K562 (cell line): ENCODE results near the gene SIM2. TPM values are rescaled to one million over a fixed set of nuclear protein-coding genes. Genes with fewer than 3 reads are reported as not detected.

ENCODE experiments used
- ATAC-seq: fragments of 200-7000 bp; cut with Tn5 transposase; 3 replicates; pipeline ENCODE4 v1.9.1; 2020; ENCODE audit warnings: moderate library complexity
- BruUV-seq: library from RNA; stranded (reverse); fragments of 400-500 nt; replicated peaks from 2 replicates; lab custom pipeline; 2021; lab: Mats Ljungman, UMichigan
- CTCF ChIA-PET: fragments of 300-600 bp; formaldehyde crosslinking; extraction: SDS; loops from one replicate; lab custom pipeline; 2021; ENCODE audit warnings: low intra/inter-chr PET ratio; lab: Yijun Ruan, JAX
- POLR2A ChIA-PET: fragments of 300-600, 350-650 bp; sonication (Branson Sonifier 250); formaldehyde crosslinking; extraction: SDS; loops from one replicate; lab custom pipeline; 2021; ENCODE audit warnings: antibody characterized with exemption, inconsistent platforms; lab: Yijun Ruan, JAX
- DNase-seq, 4 experiments: peaks; one replicate each; pipeline versions ENCODE4 v3.0.0 to v3.0.0-alpha.2; 2011 to 2018; ENCODE audit warnings: low spot score in 3 of 4, mixed read lengths in 3 of 4; ENCODE audit errors: extremely low read depth in 1 of 4
- FAIRE-seq: peaks from 2 replicates; lab custom pipeline; 2011; peaks lifted over from hg19 to GRCh38; lab: Jason Lieb, UNC
- H2AFZ ChIP-seq: 2 replicates; pipeline ENCODE4 v1.6.0; 2011; ENCODE audit warnings: low read depth, low read length, control low read depth, inconsistent platforms
- H3K27ac ChIP-seq: fragments of 200-600 bp; 3 replicates; pipeline ENCODE4 v1.8.0; 2011; ENCODE audit warnings: low read depth, mild to moderate bottlenecking, control low read depth, inconsistent platforms, low read length, moderate library complexity, mixed read lengths; ENCODE audit errors: extremely low read depth
- H3K27me3 ChIP-seq, 2 experiments: fragments of 300-600 bp in 1 of 2; 2 replicates in 1 of 2; 3 replicates in 1 of 2; pipeline versions ENCODE4 v1.6.0 to v1.8.0; 2011; ENCODE audit warnings: inconsistent platforms in 2 of 2, low read length in 2 of 2, mild to moderate bottlenecking in 1 of 2, mixed read lengths in 1 of 2, moderate library complexity in 1 of 2; ENCODE audit not compliant: control insufficient read depth in 2 of 2, insufficient read depth in 2 of 2
- H3K36me3 ChIP-seq: fragments of 300-600 bp; 3 replicates; pipeline ENCODE4 v1.8.0; 2011; ENCODE audit warnings: mild to moderate bottlenecking, low read length, inconsistent platforms; ENCODE audit not compliant: control insufficient read depth, insufficient read depth
- H3K4me1 ChIP-seq, 2 experiments: fragments of 200-600 bp in 1 of 2; replicated peaks in 1 of 2; 2 replicates in 1 of 2; 3 replicates in 1 of 2; pipeline versions ENCODE4 v1.5.1 to v1.8.0; 2011; ENCODE audit warnings: inconsistent platforms in 2 of 2, low read length in 2 of 2, mild to moderate bottlenecking in 1 of 2, mixed read lengths in 1 of 2, moderate library complexity in 1 of 2; ENCODE audit not compliant: control insufficient read depth in 2 of 2, insufficient read depth in 2 of 2
- H3K4me2 ChIP-seq: 2 replicates; pipeline ENCODE4 v1.6.1; 2011; ENCODE audit warnings: low read length, control low read depth, inconsistent platforms, mixed read lengths; ENCODE audit not compliant: insufficient read depth
- H3K4me3 ChIP-seq: fragments of 200-600 bp; sonication (generic), shearing (Covaris generic); 2 replicates; pipeline ENCODE4 v1.5.1; 2016; ENCODE audit warnings: control low read depth, inconsistent platforms
- H3K79me2 ChIP-seq: fragments of 200-600 bp; 3 replicates; pipeline ENCODE4 v1.8.0; 2011; ENCODE audit warnings: low read length, inconsistent platforms; ENCODE audit not compliant: control insufficient read depth, insufficient read depth
- H3K9ac ChIP-seq, 2 experiments: 2 replicates each; pipeline versions ENCODE4 v1.6.0 to v1.6.1; 2011; ENCODE audit warnings: low read depth in 2 of 2, low read length in 2 of 2, control low read depth in 1 of 2, inconsistent platforms in 1 of 2, mild to moderate bottlenecking in 1 of 2, mixed read lengths in 1 of 2; ENCODE audit not compliant: insufficient read depth in 1 of 2
- H3K9me1 ChIP-seq: one replicate; pipeline ENCODE4 v1.6.0; 2011; ENCODE audit warnings: inconsistent platforms, mild to moderate bottlenecking, low read length, moderate library complexity; ENCODE audit not compliant: control insufficient read depth, insufficient read depth
- H3K9me3 ChIP-seq: replicated peaks from 2 replicates; pipeline ENCODE4 v1.5.1; 2011; ENCODE audit warnings: low read depth, low read length, inconsistent platforms; ENCODE audit not compliant: control insufficient read depth, insufficient read depth
- H4K20me1 ChIP-seq: replicated peaks from 2 replicates; pipeline ENCODE4 v1.6.1; 2011; ENCODE audit warnings: low read length, inconsistent platforms, mixed read lengths; ENCODE audit not compliant: control insufficient read depth, insufficient read depth
- BRD4 ChIP-seq: fragments of 200-600 bp; sonication (generic); IDR thresholded peaks from 2 replicates; pipeline ENCODE4 v1.6.1; 2017; ENCODE audit warnings: inconsistent platforms
- C11orf30 ChIP-seq: fragments of 450-650 bp; IDR thresholded peaks from 2 replicates; pipeline ENCODE4 v1.6.1; 2016; ENCODE audit warnings: low read depth, mild to moderate bottlenecking
- HMG20A ChIP-seq: fragments of 450-650 bp; formaldehyde crosslinking; conservative IDR thresholded peaks from 2 replicates; pipeline ENCODE4 v1.4.0; 2020; ENCODE audit warnings: mild to moderate bottlenecking, mixed read lengths
- IRF2 ChIP-seq: sonication (generic); formaldehyde crosslinking; IDR thresholded peaks from 2 replicates; pipeline ENCODE4 v1.8.1; 2022; ENCODE audit warnings: mild to moderate bottlenecking, missing genetic modification reagents
- NFIX ChIP-seq: fragments of 250-450 bp; sonication (Bioruptor Pico); IDR thresholded peaks from 2 replicates; pipeline ENCODE4 v1.4.0; 2020; ENCODE audit warnings: low read depth, mild to moderate bottlenecking, moderate library complexity
- NRF1 ChIP-seq, 2 experiments: fragments of 450-650 bp; IDR thresholded peaks in 1 of 2; conservative IDR thresholded peaks in 1 of 2; 2 replicates each; pipeline ENCODE4 v1.6.1; 2014; ENCODE audit warnings: mild to moderate bottlenecking in 2 of 2
- RBM15 ChIP-seq: fragments of 200-400 bp; formaldehyde crosslinking; IDR thresholded peaks from 2 replicates; pipeline ENCODE4 v1.6.1; 2018; ENCODE audit warnings: mild to moderate bottlenecking, low read length, moderate library complexity; ENCODE audit not compliant: insufficient read depth
- SNRNP70 ChIP-seq: fragments of 200-400 bp; formaldehyde crosslinking; optimal IDR thresholded peaks from 2 replicates; pipeline ENCODE3; 2017; ENCODE audit warnings: low read depth, low read length
- XRCC3 ChIP-seq: fragments of 450-650 bp; IDR thresholded peaks from 2 replicates; pipeline ENCODE4 v1.6.1; 2017; ENCODE audit warnings: mild to moderate bottlenecking, moderate library complexity
- ZEB2 ChIP-seq: fragments of 450-650 bp; IDR thresholded peaks from 2 replicates; pipeline ENCODE4 v1.6.1; 2016
- ZFP36 ChIP-seq: fragments of 150-350 bp; IDR thresholded peaks from 2 replicates; pipeline ENCODE4 v1.6.1; 2018; ENCODE audit warnings: low read length, low read depth; ENCODE audit not compliant: partially characterized antibody
- ZNF143 ChIP-seq: sonication (generic); formaldehyde crosslinking; IDR thresholded peaks from 2 replicates; pipeline ENCODE4 v1.9.0; 2022; ENCODE audit warnings: mild to moderate bottlenecking, missing genetic modification reagents
- WGBS: fragments of 100-300 bp; shearing (Covaris generic); methylation state at CpG from one replicate; pipeline ENCODE4 v1.1.6; 2016; ENCODE audit warnings: low coverage, mixed read lengths; ENCODE audit not compliant: insufficient coverage; ENCODE audit errors: missing lambda C conversion rate; 5-methylcytosine and 5-hydroxymethylcytosine counted together
- in situ Hi-C: fragments of 300-500 bp; cut with MboI; formaldehyde crosslinking; loops from 4 replicates; pipeline ENCODE4 v1.15.0; 2018; ENCODE audit warnings: inconsistent platforms, mixed read lengths
- intact Hi-C: fragments of 100-400 bp; cut with micrococcal nuclease; formaldehyde crosslinking; loops from 2 replicates; pipeline ENCODE4 v1.14.2; 2022
- polyA plus RNA-seq, 8 experiments: library from polyadenylated mRNA; depleted of rRNA in 4 of 8; stranded (reverse) in 5 of 8; unstranded in 3 of 8; fragments of >200 nt; fragmentation: Nextera tagmentation in 2 of 8; fragmentation: Illumina TruSeq in 1 of 8; extraction: Ambion mirVana in 2 of 8; extraction: Trizol in 1 of 8; gene quantifications; 2 replicates each; pipeline versions ENCODE4 v1.2.1 to v1.2.3, GENCODE V29; 2011 to 2014; ENCODE audit warnings: inconsistent platforms in 1 of 8, missing spikeins in 1 of 8
- total RNA-seq, 7 experiments: library from RNA; depleted of rRNA in 6 of 7; stranded (reverse); fragments of >200 nt in 6 of 7; fragmentation: Illumina TruSeq in 2 of 7; extraction: Trizol in 2 of 7; gene quantifications; 2 replicates each; pipeline versions ENCODE4 v1.2.1 to v1.2.3, GENCODE V29; 2011 to 2021; ENCODE audit warnings: low replicate concordance in 1 of 7
- TF ChIP-seq, protein P1 (sequence below): sonication (generic); formaldehyde crosslinking; IDR thresholded peaks from 2 replicates; pipeline ENCODE4 v1.8.1; 2023; ENCODE audit warnings: mild to moderate bottlenecking, missing genetic modification reagents
- TF ChIP-seq, protein P2 (sequence below): fragments of 450-650 bp; IDR thresholded peaks from 2 replicates; pipeline ENCODE4 v1.6.1; 2016; ENCODE audit warnings: antibody characterized with exemption
- TF ChIP-seq, protein P3 (sequence below), 2 experiments: fragments of 450-650 bp; IDR thresholded peaks; 2 replicates each; pipeline ENCODE4 v1.6.1; 2018; ENCODE audit warnings: mild to moderate bottlenecking in 2 of 2, low read depth in 1 of 2; ENCODE audit not compliant: partially characterized antibody in 2 of 2

Gene SIM2
- total and polyA plus RNA-seq, 9 of the 15 experiments (the other 6 are each of a cell fraction or from before 2014, with no cell fraction given), result 0.07 to 0.11 (median 0.08) TPM; not detected in 6

DNA sequence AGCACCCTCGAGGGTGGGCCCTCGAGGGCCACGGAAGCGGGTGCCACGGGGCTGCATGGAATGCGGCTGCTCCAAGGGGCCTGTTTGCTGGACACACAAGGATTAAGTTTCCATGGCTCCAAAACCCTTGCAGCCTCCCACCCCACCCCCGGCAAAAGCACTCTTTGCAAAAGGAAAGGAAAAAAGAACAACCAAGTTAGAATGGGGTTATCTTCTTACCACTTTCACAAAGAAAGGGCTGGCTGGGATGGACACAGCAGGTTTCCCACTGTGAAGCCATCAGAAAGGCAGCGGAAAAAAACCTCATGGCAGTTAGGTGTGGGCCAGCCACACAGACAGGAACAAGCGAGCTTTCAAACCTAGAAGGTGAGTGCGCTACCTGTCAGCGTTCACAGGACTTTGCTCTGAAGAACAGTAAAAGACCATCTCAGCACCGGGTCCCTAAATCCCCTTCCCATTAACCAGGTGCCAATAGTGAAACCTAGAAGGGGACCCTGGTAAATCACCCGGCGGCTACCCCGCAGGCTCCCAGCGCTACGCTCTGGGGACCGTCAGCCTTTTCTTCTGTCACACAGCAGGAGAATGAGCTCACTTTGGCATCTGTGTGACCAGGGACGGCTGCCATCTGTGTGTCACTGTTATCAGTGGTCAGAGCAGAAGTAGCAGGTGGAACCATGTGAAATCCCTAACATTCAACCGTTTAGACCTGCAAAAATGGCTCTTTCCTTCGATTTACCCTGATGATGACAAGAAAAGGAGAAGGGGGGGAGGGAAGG lies 93.0 kb downstream of the SIM2 start:
- WGBS, result 67% methylated on average over 21 of the region's 21 CpGs
- TF ChIP-seq SNRNP70 (no peak), ZFP36 (no peak), ZEB2 (no peak), RBM15 (no peak), IRF2 (no peak), C11orf30 (no peak), HMG20A (CRISPR knock-in tag) (no peak), XRCC3 (no peak), NRF1 (conservative IDR thresholded peaks at IDR 0.05 in 1 of 2, IDR thresholded peaks at IDR 0.05 in 1 of 2) (no peak), BRD4 (no peak), NFIX (CRISPR knock-in tag) (no peak), ZNF143 (CRISPR knock-in tag) (no peak)
- TF ChIP-seq, protein P1, sequence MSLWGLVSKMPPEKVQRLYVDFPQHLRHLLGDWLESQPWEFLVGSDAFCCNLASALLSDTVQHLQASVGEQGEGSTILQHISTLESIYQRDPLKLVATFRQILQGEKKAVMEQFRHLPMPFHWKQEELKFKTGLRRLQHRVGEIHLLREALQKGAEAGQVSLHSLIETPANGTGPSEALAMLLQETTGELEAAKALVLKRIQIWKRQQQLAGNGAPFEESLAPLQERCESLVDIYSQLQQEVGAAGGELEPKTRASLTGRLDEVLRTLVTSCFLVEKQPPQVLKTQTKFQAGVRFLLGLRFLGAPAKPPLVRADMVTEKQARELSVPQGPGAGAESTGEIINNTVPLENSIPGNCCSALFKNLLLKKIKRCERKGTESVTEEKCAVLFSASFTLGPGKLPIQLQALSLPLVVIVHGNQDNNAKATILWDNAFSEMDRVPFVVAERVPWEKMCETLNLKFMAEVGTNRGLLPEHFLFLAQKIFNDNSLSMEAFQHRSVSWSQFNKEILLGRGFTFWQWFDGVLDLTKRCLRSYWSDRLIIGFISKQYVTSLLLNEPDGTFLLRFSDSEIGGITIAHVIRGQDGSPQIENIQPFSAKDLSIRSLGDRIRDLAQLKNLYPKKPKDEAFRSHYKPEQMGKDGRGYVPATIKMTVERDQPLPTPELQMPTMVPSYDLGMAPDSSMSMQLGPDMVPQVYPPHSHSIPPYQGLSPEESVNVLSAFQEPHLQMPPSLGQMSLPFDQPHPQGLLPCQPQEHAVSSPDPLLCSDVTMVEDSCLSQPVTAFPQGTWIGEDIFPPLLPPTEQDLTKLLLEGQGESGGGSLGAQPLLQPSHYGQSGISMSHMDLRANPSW (CRISPR knock-in tag), result no peak
- TF ChIP-seq, protein P2, sequence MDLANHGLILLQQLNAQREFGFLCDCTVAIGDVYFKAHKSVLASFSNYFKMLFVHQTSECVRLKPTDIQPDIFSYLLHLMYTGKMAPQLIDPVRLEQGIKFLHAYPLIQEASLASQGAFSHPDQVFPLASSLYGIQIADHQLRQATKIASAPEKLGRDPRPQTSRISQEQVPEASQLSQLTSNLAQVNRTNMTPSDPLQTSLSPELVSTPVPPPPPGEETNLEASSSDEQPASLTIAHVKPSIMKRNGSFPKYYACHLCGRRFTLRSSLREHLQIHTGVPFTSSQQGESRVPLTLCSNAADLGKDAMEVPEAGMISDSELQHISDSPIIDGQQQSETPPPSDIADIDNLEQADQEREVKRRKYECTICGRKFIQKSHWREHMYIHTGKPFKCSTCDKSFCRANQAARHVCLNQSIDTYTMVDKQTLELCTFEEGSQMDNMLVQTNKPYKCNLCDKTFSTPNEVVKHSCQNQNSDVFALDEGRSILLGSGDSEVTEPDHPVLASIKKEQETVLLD, result no peak
- TF ChIP-seq, protein P3, sequence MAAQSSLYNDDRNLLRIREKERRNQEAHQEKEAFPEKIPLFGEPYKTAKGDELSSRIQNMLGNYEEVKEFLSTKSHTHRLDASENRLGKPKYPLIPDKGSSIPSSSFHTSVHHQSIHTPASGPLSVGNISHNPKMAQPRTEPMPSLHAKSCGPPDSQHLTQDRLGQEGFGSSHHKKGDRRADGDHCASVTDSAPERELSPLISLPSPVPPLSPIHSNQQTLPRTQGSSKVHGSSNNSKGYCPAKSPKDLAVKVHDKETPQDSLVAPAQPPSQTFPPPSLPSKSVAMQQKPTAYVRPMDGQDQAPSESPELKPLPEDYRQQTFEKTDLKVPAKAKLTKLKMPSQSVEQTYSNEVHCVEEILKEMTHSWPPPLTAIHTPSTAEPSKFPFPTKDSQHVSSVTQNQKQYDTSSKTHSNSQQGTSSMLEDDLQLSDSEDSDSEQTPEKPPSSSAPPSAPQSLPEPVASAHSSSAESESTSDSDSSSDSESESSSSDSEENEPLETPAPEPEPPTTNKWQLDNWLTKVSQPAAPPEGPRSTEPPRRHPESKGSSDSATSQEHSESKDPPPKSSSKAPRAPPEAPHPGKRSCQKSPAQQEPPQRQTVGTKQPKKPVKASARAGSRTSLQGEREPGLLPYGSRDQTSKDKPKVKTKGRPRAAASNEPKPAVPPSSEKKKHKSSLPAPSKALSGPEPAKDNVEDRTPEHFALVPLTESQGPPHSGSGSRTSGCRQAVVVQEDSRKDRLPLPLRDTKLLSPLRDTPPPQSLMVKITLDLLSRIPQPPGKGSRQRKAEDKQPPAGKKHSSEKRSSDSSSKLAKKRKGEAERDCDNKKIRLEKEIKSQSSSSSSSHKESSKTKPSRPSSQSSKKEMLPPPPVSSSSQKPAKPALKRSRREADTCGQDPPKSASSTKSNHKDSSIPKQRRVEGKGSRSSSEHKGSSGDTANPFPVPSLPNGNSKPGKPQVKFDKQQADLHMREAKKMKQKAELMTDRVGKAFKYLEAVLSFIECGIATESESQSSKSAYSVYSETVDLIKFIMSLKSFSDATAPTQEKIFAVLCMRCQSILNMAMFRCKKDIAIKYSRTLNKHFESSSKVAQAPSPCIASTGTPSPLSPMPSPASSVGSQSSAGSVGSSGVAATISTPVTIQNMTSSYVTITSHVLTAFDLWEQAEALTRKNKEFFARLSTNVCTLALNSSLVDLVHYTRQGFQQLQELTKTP (IDR thresholded peaks at IDR 0.05; ENCODE audit: low read depth in 1 of 2, partially characterized antibody in 2 of 2), result no peak

More for the DNA sequence above, 93.0 kb downstream of the SIM2 start:
- in situ Hi-C loops (no loop called here), intact Hi-C loops (no loop called here)
- Histone ChIP-seq H3K4me2 (no peak overlapping the region), H3K9ac (no peak overlapping the region), H3K79me2 (no peaks in the 10 kb centered on the region), H4K20me1 (no peaks in the 10 kb centered on the region), H3K4me1 (peaks cover 0 to 6% of the 10 kb centered on the region in 2 experiments; a peak in 2 of 5 replicates), H3K4me3 (no peak overlapping the region), H2AFZ (no peak overlapping the region), H3K9me3 (no peaks in the 10 kb centered on the region; the same call in 1 of the 2 replicates), H3K27me3 (no peaks in the 10 kb centered on the region), H3K9me1 (no peaks in the 10 kb centered on the region), H3K27ac (no peak overlapping the region), H3K36me3 (no peaks in the 10 kb centered on the region)
- POLR2A ChIA-PET, result interaction anchor here (0.6 kb wide), 1 partner anchor 1349 kb away, joined by 4 read pairs; no protein-coding TSS in a partner anchor
- CTCF ChIA-PET, result no interaction called here
- FAIRE-seq (no peak), DNase-seq (no peak), ATAC-seq (no peak)
- BruUV-seq, result no TSS peak
